ENCODE measurements around the gene GPC4.

The GPC4 gene

GRCh38 chrX:133308499-133308897 lies 106.8 kb downstream of the GPC4 start:
- Histone ChIP-seq H2AFZ (ENCODE audit: low read length) (no peak overlapping the region), H4K8ac (ENCODE audit: low read depth, low read length) (no peak overlapping the region), H2BK12ac (ENCODE audit: low read length) (no peak overlapping the region), H2BK5ac (ENCODE audit: low read length) (no peak overlapping the region), H3K9me3 (replicated peaks in 1 of 2; ENCODE audit: control insufficient read depth in 2 of 2, insufficient read depth in 1 of 2, low read depth in 1 of 2, low read length in 2 of 2) (no peaks in the 10 kb centered on the region), H3K4ac (ENCODE audit: low read length) (no peak overlapping the region), H3K23ac (ENCODE audit: low read depth, low read length, poor library complexity) (no peak overlapping the region), H3K36me3 (replicated peaks in 1 of 2; ENCODE audit: control insufficient read depth in 2 of 2, insufficient read depth in 2 of 2, low read length in 2 of 2) (peaks cover 2 to 37% of the 10 kb centered on the region in 2 donors), H3K27me3 (ENCODE audit: control insufficient read depth in 3 of 3, insufficient read depth in 3 of 3, low read depth in 1 of 3, low read length in 3 of 3) (no peaks in the 10 kb centered on the region), H3K4me3 (ENCODE audit: low read length in 2 of 2) (peak overlapping the region in 1 of 2 donors; percentile 9), H2BK15ac (ENCODE audit: low read length) (no peak overlapping the region), H3K27ac (replicated peaks; ENCODE audit: low read length) (peak overlapping the region; percentile 97), H2BK120ac (ENCODE audit: low read depth, low read length) (no peak overlapping the region), H3K79me1 (ENCODE audit: low read depth, low read length) (no peaks in the 10 kb centered on the region), H3K9ac (ENCODE audit: low read depth, low read length, poor library complexity) (no peak overlapping the region), H2AK5ac (ENCODE audit: low read depth, low read length) (no peak overlapping the region), H3K18ac (ENCODE audit: low read length) (no peak overlapping the region), H3K4me1 (ENCODE audit: control insufficient read depth in 2 of 2, insufficient read depth in 1 of 2, low read depth in 1 of 2, low read length in 2 of 2) (peaks cover 22 to 30% of the 10 kb centered on the region in 2 donors), H3K14ac (ENCODE audit: low read length) (no peak overlapping the region), H4K91ac (ENCODE audit: low read depth, low read length, poor library complexity) (no peak overlapping the region), H3K4me2 (ENCODE audit: insufficient read depth, low read length, poor library complexity, severe bottlenecking) (no peak overlapping the region)
- DNase-seq (ENCODE audit: low spot score) = no peak
- no CpG with 5 or more reads among the region's 5 CpGs for WGBS, 2 donors (ENCODE audit: extremely low coverage in 2 of 2, insufficient read length in 2 of 2, insufficient replicate concordance in 1 of 2)

GRCh38 chrX:133307637-133308498 lies 107.4 kb downstream of the GPC4 start:
- H2AK5ac ChIP-seq (ENCODE audit: low read depth, low read length) = no peak overlapping the region
- peak; percentile 72 for DNase-seq (ENCODE audit: low spot score)
- H3K4ac ChIP-seq (ENCODE audit: low read length) = no peak overlapping the region
- H4K8ac ChIP-seq (ENCODE audit: low read depth, low read length) = no peak overlapping the region
- H3K27me3 ChIP-seq (ENCODE audit: control insufficient read depth in 3 of 3, insufficient read depth in 3 of 3, low read depth in 1 of 3, low read length in 3 of 3) = no peaks in the 10 kb centered on the region
- H3K4me2 ChIP-seq (ENCODE audit: insufficient read depth, low read length, poor library complexity, severe bottlenecking) = no peak overlapping the region
- H2BK15ac ChIP-seq (ENCODE audit: low read length) = no peak overlapping the region
- peak overlapping the region; percentile 44 for H3K9ac ChIP-seq (ENCODE audit: low read depth, low read length, poor library complexity)
- no peak overlapping the region for H2AFZ ChIP-seq (ENCODE audit: low read length)
- whole genome bisulfite sequencing, 2 donors (ENCODE audit: extremely low coverage in 2 of 2, insufficient read length in 2 of 2, insufficient replicate concordance in 1 of 2) = no CpG with 5 or more reads among the region's 13 CpGs
- H2BK5ac ChIP-seq (ENCODE audit: low read length) = no peak overlapping the region
- H3K14ac ChIP-seq (ENCODE audit: low read length) = no peak overlapping the region
- no peak overlapping the region for H3K23ac ChIP-seq (ENCODE audit: low read depth, low read length, poor library complexity)
- no peak overlapping the region for H2BK120ac ChIP-seq (ENCODE audit: low read depth, low read length)
- H2BK12ac ChIP-seq (ENCODE audit: low read length) = no peak overlapping the region
- H3K18ac ChIP-seq (ENCODE audit: low read length) = no peak overlapping the region
- H3K4me3 ChIP-seq (ENCODE audit: low read length in 2 of 2) = peak overlapping the region in 1 of 2 donors; percentile 9
- H4K91ac ChIP-seq (ENCODE audit: low read depth, low read length, poor library complexity) = no peak overlapping the region
- no peaks in the 10 kb centered on the region for H3K79me1 ChIP-seq (ENCODE audit: low read depth, low read length)
- peaks cover 17 to 30% of the 10 kb centered on the region in 2 donors for H3K4me1 ChIP-seq (ENCODE audit: control insufficient read depth in 2 of 2, insufficient read depth in 1 of 2, low read depth in 1 of 2, low read length in 2 of 2)
- H3K36me3 ChIP-seq (replicated peaks in 1 of 2; ENCODE audit: control insufficient read depth in 2 of 2, insufficient read depth in 2 of 2, low read length in 2 of 2) = peaks cover 2 to 38% of the 10 kb centered on the region in 2 donors
- H3K27ac ChIP-seq (replicated peaks; ENCODE audit: low read length) = peak overlapping the region; percentile 97
- H3K9me3 ChIP-seq (replicated peaks in 1 of 2; ENCODE audit: control insufficient read depth in 2 of 2, insufficient read depth in 1 of 2, low read depth in 1 of 2, low read length in 2 of 2) = no peaks in the 10 kb centered on the region

GRCh38 chrX:133307094-133307493 lies 108.2 kb downstream of the GPC4 start:
- Histone ChIP-seq H3K27ac (replicated peaks; ENCODE audit: low read length) (peak overlapping the region; percentile 97), H2BK120ac (ENCODE audit: low read depth, low read length) (no peak overlapping the region), H3K79me1 (ENCODE audit: low read depth, low read length) (no peaks in the 10 kb centered on the region), H4K91ac (ENCODE audit: low read depth, low read length, poor library complexity) (no peak overlapping the region), H3K4me1 (ENCODE audit: control insufficient read depth in 2 of 2, insufficient read depth in 1 of 2, low read depth in 1 of 2, low read length in 2 of 2) (peaks cover 17 to 30% of the 10 kb centered on the region in 2 donors), H3K36me3 (replicated peaks in 1 of 2; ENCODE audit: control insufficient read depth in 2 of 2, insufficient read depth in 2 of 2, low read length in 2 of 2) (peaks cover 2 to 42% of the 10 kb centered on the region in 2 donors), H3K27me3 (ENCODE audit: control insufficient read depth in 3 of 3, insufficient read depth in 3 of 3, low read depth in 1 of 3, low read length in 3 of 3) (no peaks in the 10 kb centered on the region), H2AFZ (ENCODE audit: low read length) (no peak overlapping the region), H4K8ac (ENCODE audit: low read depth, low read length) (no peak overlapping the region), H3K9ac (ENCODE audit: low read depth, low read length, poor library complexity) (no peak overlapping the region), H2BK12ac (ENCODE audit: low read length) (no peak overlapping the region), H3K23ac (ENCODE audit: low read depth, low read length, poor library complexity) (no peak overlapping the region), H2BK15ac (ENCODE audit: low read length) (no peak overlapping the region), H2AK5ac (ENCODE audit: low read depth, low read length) (no peak overlapping the region), H3K4me3 (ENCODE audit: low read length in 2 of 2) (no peak overlapping the region), H3K14ac (ENCODE audit: low read length) (no peak overlapping the region), H3K9me3 (replicated peaks in 1 of 2; ENCODE audit: control insufficient read depth in 2 of 2, insufficient read depth in 1 of 2, low read depth in 1 of 2, low read length in 2 of 2) (no peaks in the 10 kb centered on the region), H2BK5ac (ENCODE audit: low read length) (no peak overlapping the region), H3K4ac (ENCODE audit: low read length) (no peak overlapping the region), H3K18ac (ENCODE audit: low read length) (no peak overlapping the region), H3K4me2 (ENCODE audit: insufficient read depth, low read length, poor library complexity, severe bottlenecking) (no peak overlapping the region)
- no CpG with 5 or more reads among the region's 3 CpGs for WGBS, 2 donors (ENCODE audit: extremely low coverage in 2 of 2, insufficient read length in 2 of 2, insufficient replicate concordance in 1 of 2)
- DNase-seq (ENCODE audit: low spot score) = no peak

GRCh38 chrX:133306316-133306715 lies 109.0 kb downstream of the GPC4 start:
- Histone ChIP-seq H2BK12ac (ENCODE audit: low read length) (no peak overlapping the region), H3K27me3 (ENCODE audit: control insufficient read depth in 3 of 3, insufficient read depth in 3 of 3, low read depth in 1 of 3, low read length in 3 of 3) (no peaks in the 10 kb centered on the region), H3K36me3 (replicated peaks in 1 of 2; ENCODE audit: control insufficient read depth in 2 of 2, insufficient read depth in 2 of 2, low read length in 2 of 2) (peaks cover 2 to 46% of the 10 kb centered on the region in 2 donors), H3K4me3 (ENCODE audit: low read length in 2 of 2) (no peak overlapping the region), H3K23ac (ENCODE audit: low read depth, low read length, poor library complexity) (no peak overlapping the region), H2AFZ (ENCODE audit: low read length) (no peak overlapping the region), H3K9ac (ENCODE audit: low read depth, low read length, poor library complexity) (no peak overlapping the region), H4K8ac (ENCODE audit: low read depth, low read length) (no peak overlapping the region), H3K14ac (ENCODE audit: low read length) (no peak overlapping the region), H3K79me1 (ENCODE audit: low read depth, low read length) (no peaks in the 10 kb centered on the region), H2BK5ac (ENCODE audit: low read length) (no peak overlapping the region), H3K9me3 (replicated peaks in 1 of 2; ENCODE audit: control insufficient read depth in 2 of 2, insufficient read depth in 1 of 2, low read depth in 1 of 2, low read length in 2 of 2) (no peaks in the 10 kb centered on the region), H2AK5ac (ENCODE audit: low read depth, low read length) (no peak overlapping the region), H3K4me2 (ENCODE audit: insufficient read depth, low read length, poor library complexity, severe bottlenecking) (no peak overlapping the region), H2BK120ac (ENCODE audit: low read depth, low read length) (no peak overlapping the region), H2BK15ac (ENCODE audit: low read length) (no peak overlapping the region), H3K4me1 (ENCODE audit: control insufficient read depth in 2 of 2, insufficient read depth in 1 of 2, low read depth in 1 of 2, low read length in 2 of 2) (peaks cover 17 to 30% of the 10 kb centered on the region in 2 donors), H4K91ac (ENCODE audit: low read depth, low read length, poor library complexity) (no peak overlapping the region), H3K4ac (ENCODE audit: low read length) (no peak overlapping the region), H3K18ac (ENCODE audit: low read length) (no peak overlapping the region), H3K27ac (replicated peaks; ENCODE audit: low read length) (no peak overlapping the region)
- no CpG with 5 or more reads among the region's 3 CpGs for WGBS, 2 donors (ENCODE audit: extremely low coverage in 2 of 2, insufficient read length in 2 of 2, insufficient replicate concordance in 1 of 2)
- DNase-seq (ENCODE audit: low spot score) = no peak
